Natural killer cell (primary cell): ENCODE results near the gene FER. TPM values are rescaled to one million over a fixed set of nuclear protein-coding genes. Genes with fewer than 3 reads are reported as not detected.
"Not testable (repeated sequence)": the region's sequence is repeated elsewhere in the genome, so short reads cannot be mapped to it uniquely, and the experiment has no call there.

Experiments used
- ATAC-seq, 3 donors: fragments of 150-1000 bp in 2 of 3; fragments of 200-7000 bp in 1 of 3; cut with Tn5 transposase; 1 replicate in 1 of 3; 2 replicates in 2 of 3; pipeline ENCODE4 v1.10.0; 2021; ENCODE audit warnings: mild to moderate bottlenecking in 2 of 3, moderate library complexity in 2 of 3
- DNase-seq, 2 donors: peaks; one replicate each; pipeline versions ENCODE4 v3.0.0 to v3.0.0-alpha.2; 2013 to 2021; ENCODE audit warnings: mixed read lengths in 1 of 2
- H3K27ac ChIP-seq: one replicate; pipeline ENCODE4 v1.5.1; 2013; ENCODE audit warnings: mild to moderate bottlenecking, low read length
- H3K27me3 ChIP-seq: one replicate; pipeline ENCODE4 v1.6.1; 2013; ENCODE audit warnings: low read length; ENCODE audit not compliant: control insufficient read depth, insufficient read depth
- H3K36me3 ChIP-seq: one replicate; pipeline ENCODE4 v1.6.1; 2013; ENCODE audit warnings: low read length; ENCODE audit not compliant: control insufficient read depth, insufficient read depth
- H3K4me1 ChIP-seq: one replicate; pipeline ENCODE4 v1.6.1; 2013; ENCODE audit warnings: low read length; ENCODE audit not compliant: control insufficient read depth, insufficient read depth
- H3K4me3 ChIP-seq: one replicate; pipeline ENCODE4 v1.5.1; 2013; ENCODE audit warnings: low read length
- H3K9me3 ChIP-seq: one replicate; pipeline ENCODE4 v1.6.1; 2013; ENCODE audit warnings: low read length; ENCODE audit not compliant: control insufficient read depth, insufficient read depth
- H3K27ac Mint-ChIP-seq, 2 donors: one replicate each; pipeline ENCODE4 v1.8.0; 2022; ENCODE audit warnings: mild to moderate bottlenecking in 2 of 2, mixed read lengths in 2 of 2, moderate library complexity in 1 of 2
- H3K27me3 Mint-ChIP-seq, 2 donors: one replicate each; pipeline ENCODE4 v1.8.0; 2022; ENCODE audit warnings: low read depth in 2 of 2, mixed read lengths in 2 of 2
- H3K36me3 Mint-ChIP-seq: one replicate; pipeline ENCODE4 v1.8.0; 2022; ENCODE audit warnings: mixed read lengths
- H3K4me1 Mint-ChIP-seq, 2 donors: one replicate each; pipeline ENCODE4 v1.8.0; 2022; ENCODE audit warnings: mixed read lengths in 2 of 2
- H3K4me3 Mint-ChIP-seq: one replicate; pipeline ENCODE4 v1.8.0; 2022; ENCODE audit warnings: mild to moderate bottlenecking, moderate library complexity, mixed read lengths
- H3K9me3 Mint-ChIP-seq, 2 donors: one replicate each; pipeline ENCODE4 v1.8.0; 2022; ENCODE audit warnings: mixed read lengths in 2 of 2
- CTCF ChIP-seq: fragments of 200-600 bp; IDR thresholded peaks from one replicate; pipeline ENCODE4 v1.8.0; 2022; ENCODE audit warnings: antibody characterized with exemption
- WGBS: methylation state at CpG from one replicate; pipeline ENCODE4 v1.1.7; 2013; ENCODE audit warnings: missing lambda C conversion rate; ENCODE audit not compliant: insufficient coverage; 5-methylcytosine and 5-hydroxymethylcytosine counted together
- intact Hi-C: fragments of 100-400 bp; cut with micrococcal nuclease; formaldehyde crosslinking; loops from one replicate; pipeline ENCODE4 v1.14.2; 2022
- total RNA-seq, 4 donors: library from RNA; stranded (reverse); fragments of 120-200 nt in 1 of 4; gene quantifications; one replicate each; pipeline versions ENCODE4 v1.2.3 to v1.2.4, GENCODE V29; 2013 to 2022

Gene FER
- total RNA-seq, 3 donors from 2014 or later (not counting 1 experiment from before 2014, with no cell fraction given) = 17.3 to 25.2 (median 19.4) TPM

GRCh38 chr5:109038209-109038840, 290.6 kb downstream of the FER start:
- no peaks in the 10 kb centered on the region for H3K9me3 ChIP-seq
- ATAC-seq (no peak), DNase-seq (no peak)
- WGBS = no CpG with 5 or more reads among the region's 2 CpGs
- no peaks in the 10 kb centered on the region for H3K4me1 ChIP-seq
- intact Hi-C loops = no loop called here
- Mint-ChIP-seq H3K4me1 (peaks cover 3 to 5% of the 10 kb centered on the region in 2 donors), H3K4me3 (no peak overlapping the region), H3K27ac (no peak overlapping the region), H3K27me3 (no peaks in the 10 kb centered on the region), H3K9me3 (no peaks in the 10 kb centered on the region), H3K36me3 (no peaks in the 10 kb centered on the region)
- H3K36me3 ChIP-seq = no peaks in the 10 kb centered on the region
- TF ChIP-seq CTCF = no peak
- H3K27ac ChIP-seq = no peak overlapping the region
- H3K4me3 ChIP-seq = no peak overlapping the region
- no peaks in the 10 kb centered on the region for H3K27me3 ChIP-seq

- DNase-seq = no peak
- Histone ChIP-seq H3K27me3 (no peaks in the 10 kb centered on the region), H3K9me3 (no peaks in the 10 kb centered on the region), H3K36me3 (no peaks in the 10 kb centered on the region), H3K27ac (no peak overlapping the region), H3K4me1 (no peaks in the 10 kb centered on the region), H3K4me3 (no peak overlapping the region)
- no peaks in the 10 kb centered on the region for H3K27me3 Mint-ChIP-seq
- H3K27ac Mint-ChIP-seq = no peak overlapping the region
- 65% methylated on average over 3 of the region's 3 CpGs for WGBS
- H3K9me3 Mint-ChIP-seq = no peaks in the 10 kb centered on the region
- H3K4me1 Mint-ChIP-seq = no peaks in the 10 kb centered on the region
- no peak for ATAC-seq
- intact Hi-C loops = no loop called here
- TF ChIP-seq CTCF = no peak
- H3K36me3 Mint-ChIP-seq = no peaks in the 10 kb centered on the region
- H3K4me3 Mint-ChIP-seq = no peak overlapping the region
These were observed 293.6 kb downstream of the FER start for GRCh38 chr5:109041317-109041716.

- Mint-ChIP-seq H3K27ac (no peak overlapping the region), H3K4me1 (no peaks in the 10 kb centered on the region), H3K27me3 (no peaks in the 10 kb centered on the region), H3K36me3 (no peaks in the 10 kb centered on the region), H3K9me3 (no peaks in the 10 kb centered on the region), H3K4me3 (no peak overlapping the region)
- no peak overlapping the region for H3K27ac ChIP-seq
- no CpG with 5 or more reads among the region's 2 CpGs for WGBS
- no peaks in the 10 kb centered on the region for H3K9me3 ChIP-seq
- no peak overlapping the region for H3K4me3 ChIP-seq
- intact Hi-C loops = no loop called here
- no peaks in the 10 kb centered on the region for H3K36me3 ChIP-seq
- no peak for TF ChIP-seq CTCF
- no peaks in the 10 kb centered on the region for H3K4me1 ChIP-seq
- ATAC-seq (no peak), DNase-seq (no peak)
- H3K27me3 ChIP-seq = no peaks in the 10 kb centered on the region
These were observed 298.0 kb downstream of the FER start for GRCh38 chr5:109045710-109046109.

GRCh38 chr5:109049565-109049964, 301.9 kb downstream of the FER start:
- Histone ChIP-seq H3K9me3 (no peaks in the 10 kb centered on the region), H3K36me3 (no peaks in the 10 kb centered on the region), H3K4me1 (no peaks in the 10 kb centered on the region), H3K27me3 (no peaks in the 10 kb centered on the region), H3K4me3 (no peak overlapping the region), H3K27ac (no peak overlapping the region)
- no peak overlapping the region for H3K4me3 Mint-ChIP-seq
- ATAC-seq (no peak), DNase-seq (no peak)
- H3K9me3 Mint-ChIP-seq = no peaks in the 10 kb centered on the region
- H3K27me3 Mint-ChIP-seq = no peaks in the 10 kb centered on the region
- WGBS = no CpG with 5 or more reads among the region's 1 CpG
- intact Hi-C loops = no loop called here
- H3K36me3 Mint-ChIP-seq = no peaks in the 10 kb centered on the region
- TF ChIP-seq CTCF = no peak
- H3K4me1 Mint-ChIP-seq = no peaks in the 10 kb centered on the region
- no peak overlapping the region for H3K27ac Mint-ChIP-seq

GRCh38 chr5:109050321-109050720, 302.6 kb downstream of the FER start:
- H3K36me3 ChIP-seq, ATAC-seq, H3K4me3 Mint-ChIP-seq, H3K27ac Mint-ChIP-seq, H3K27me3 Mint-ChIP-seq, intact Hi-C loops, H3K4me1 ChIP-seq, H3K9me3 ChIP-seq, H3K27ac ChIP-seq, H3K36me3 Mint-ChIP-seq, H3K9me3 Mint-ChIP-seq, DNase-seq, H3K4me3 ChIP-seq, H3K4me1 Mint-ChIP-seq, H3K27me3 ChIP-seq: not testable (repeated sequence)
- no CpG with 5 or more reads among the region's 1 CpG for WGBS
